ENCODE results near the gene SLC2A9. TPM values are rescaled to one million over a fixed set of nuclear protein-coding genes. Genes with fewer than 3 reads are reported as not detected.

The SLC2A9 gene
- total and polyA plus RNA-seq, 2 of the 13 experiments (the other 11 are each of a cell fraction or from before 2014, with no cell fraction given), result 36.2 to 42.3 TPM

GRCh38 chr4:10063544-10064300, 42.4 kb upstream of the SLC2A9 start (continued):
- TF ChIP-seq ZNF800 (CRISPR knock-in tag; IDR thresholded peaks at IDR 0.05), result 0 out of 2 replicates have a peak, but pooled peaks have one; percentile 20
- TF ChIP-seq ZNF749 (CRISPR knock-in tag; IDR thresholded peaks at IDR 0.05; ENCODE audit: borderline replicate concordance), result no peak
- TF ChIP-seq GATAD2A (CRISPR knock-in tag; IDR thresholded peaks at IDR 0.05), result 0 out of 2 replicates have a peak, but pooled peaks have one; percentile 35
- no peak for TF ChIP-seq NFIC (IDR thresholded peaks at IDR 0.05; ENCODE audit: low read length)
- TF ChIP-seq TBX2 (CRISPR knock-in tag; IDR thresholded peaks at IDR 0.05; ENCODE audit: borderline replicate concordance), result peak; percentile 46; the same call in 1 of the 2 replicates
- no peak for TF ChIP-seq MAZ (IDR thresholded peaks at IDR 0.05; ENCODE audit: borderline replicate concordance, low read depth, low read length)
- peak; percentile 30; the same call in 1 of the 2 replicates for TF ChIP-seq MAZ (CRISPR knock-in tag; IDR thresholded peaks at IDR 0.05; ENCODE audit: low read depth)
- no peak for TF ChIP-seq ZFP37 (CRISPR knock-in tag; IDR thresholded peaks at IDR 0.05; ENCODE audit: borderline replicate concordance)
- TF ChIP-seq PRDM15 (CRISPR knock-in tag; IDR thresholded peaks at IDR 0.05), result no peak
- no peak for TF ChIP-seq PATZ1 (CRISPR knock-in tag; IDR thresholded peaks at IDR 0.05)
- TF ChIP-seq SMARCE1 (IDR thresholded peaks at IDR 0.05; ENCODE audit: borderline replicate concordance), result no peak
- no peak for TF ChIP-seq LBX2 (CRISPR knock-in tag; IDR thresholded peaks at IDR 0.05; ENCODE audit: borderline replicate concordance)
- no peak for TF ChIP-seq ZZZ3 (CRISPR knock-in tag; IDR thresholded peaks at IDR 0.05; ENCODE audit: borderline replicate concordance)
- TF ChIP-seq ZFP91 (CRISPR knock-in tag; IDR thresholded peaks at IDR 0.05; ENCODE audit: borderline replicate concordance), result 0 out of 2 replicates have a peak, but pooled peaks have one; percentile 26
- no peak for TF ChIP-seq SP140L (CRISPR knock-in tag; IDR thresholded peaks at IDR 0.05; ENCODE audit: borderline replicate concordance)
- TF ChIP-seq GATAD1 (CRISPR knock-in tag; IDR thresholded peaks at IDR 0.05), result 0 out of 2 replicates have a peak, but pooled peaks have one; percentile 16
- TF ChIP-seq TIGD3 (CRISPR knock-in tag; IDR thresholded peaks at IDR 0.05; ENCODE audit: borderline replicate concordance), result no peak

Data from HepG2 (cell line).